Stomach (tissue), 4 donors: ENCODE data around the gene TMEM258.

Experiments used
- CTCF ChIP-seq, 7 experiments: fragments of 450-650 bp in 4 of 7; fragments of 200-600 bp in 3 of 7; sonication (generic) in 3 of 7; IDR thresholded peaks; one replicate each; pipeline ENCODE4 v1.5.1; 2016 to 2019; ENCODE audit warnings: antibody characterized with exemption in 7 of 7, control low read depth in 2 of 7, mild to moderate bottlenecking in 1 of 7
- POLR2AphosphoS5 ChIP-seq, 3 donors: sonication (generic); formaldehyde crosslinking; IDR thresholded peaks; one replicate each; pipeline ENCODE4 v1.6.1; 2016; ENCODE audit warnings: antibody characterized with exemption in 3 of 3

GRCh38 chr11:61802605-61803004 is 10.2 kb upstream of the TMEM258 start:
- TF ChIP-seq CTCF (IDR thresholded peaks at IDR 0.05) (no peak), POLR2AphosphoS5 (IDR thresholded peaks at IDR 0.05) (no peak)
